GM18909 (cell line): Measurements from ENCODE around the gene PTCHD1.

Experiments used
- ATAC-seq: cut with Tn5 transposase; IDR thresholded peaks from one replicate; pipeline ENCODE4 v1.9.1; 2021; ENCODE audit warnings: mild to moderate bottlenecking; ENCODE audit not compliant: unreplicated experiment, poor library complexity

The PTCHD1 gene

GRCh38 chrX:23344238-23344903 lies 9.7 kb downstream of the PTCHD1 start:
- ATAC-seq = no peak

GRCh38 chrX:23344904-23345271 lies 10.2 kb downstream of the PTCHD1 start:
- no peak for ATAC-seq

GRCh38 chrX:23356189-23356588 lies 21.5 kb downstream of the PTCHD1 start:
- no peak for ATAC-seq

- ATAC-seq = no peak
Measured at GRCh38 chrX:23364416-23364815, 29.8 kb downstream of the PTCHD1 start.

GRCh38 chrX:23365541-23365940 lies 30.9 kb downstream of the PTCHD1 start:
- ATAC-seq = no peak

GRCh38 chrX:23366914-23367313 lies 32.3 kb downstream of the PTCHD1 start:
- no peak for ATAC-seq

DNA sequence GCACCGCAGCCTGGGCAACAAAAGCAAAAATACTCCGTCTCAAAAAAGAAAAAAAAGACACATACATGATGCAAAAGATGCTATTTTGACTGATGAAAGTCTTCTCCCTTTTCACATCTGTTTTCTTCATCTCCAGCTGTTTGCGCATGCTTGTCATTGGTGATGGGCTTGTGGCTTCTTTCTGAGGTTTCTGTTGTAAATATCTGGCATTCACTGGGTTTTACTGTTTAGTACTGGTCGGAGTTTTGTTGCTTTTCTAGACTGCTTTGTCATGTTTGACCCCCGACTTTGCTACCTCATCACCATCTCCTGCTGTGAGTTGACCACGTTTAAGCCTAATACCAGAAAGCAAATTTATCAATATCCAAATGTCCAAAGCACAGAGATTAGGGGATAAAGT lies 34.4 kb downstream of the PTCHD1 start:
- ATAC-seq = no peak

GRCh38 chrX:23372220-23372902 lies 37.7 kb downstream of the PTCHD1 start:
- no peak for ATAC-seq

DNA sequence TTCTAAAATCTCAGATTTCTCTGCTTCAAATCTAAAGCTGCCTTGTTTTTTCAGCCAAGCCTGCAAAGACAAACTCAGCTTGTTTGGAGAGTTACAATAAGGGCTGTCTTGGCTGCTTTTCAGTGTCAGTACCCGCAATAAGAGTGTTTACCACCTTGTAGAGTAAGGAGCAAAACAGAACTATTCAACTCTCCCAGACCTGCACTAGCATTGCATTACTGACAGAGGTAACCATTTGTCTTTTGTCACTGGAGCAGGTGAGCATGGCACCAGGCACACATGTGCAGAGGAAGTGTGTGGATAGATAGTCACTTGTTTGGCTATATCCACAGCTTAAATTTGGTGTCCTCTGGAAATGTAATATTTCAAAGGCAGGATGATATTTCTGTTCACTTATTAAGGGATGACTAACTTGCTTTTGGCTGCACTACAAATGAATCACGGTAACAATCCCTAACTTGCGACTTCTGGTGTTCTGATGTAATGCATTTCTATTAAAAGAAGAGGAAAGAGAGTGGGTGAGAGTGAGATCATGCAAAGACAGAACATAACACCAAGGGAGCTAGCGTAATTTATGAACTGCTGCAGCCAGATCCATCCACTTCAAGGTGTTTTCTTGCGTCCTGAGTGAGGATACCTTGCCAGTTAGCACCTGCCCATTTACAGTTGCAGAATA lies 38.6 kb downstream of the PTCHD1 start:
- ATAC-seq = no peak

GRCh38 chrX:23374291-23374690 lies 39.6 kb downstream of the PTCHD1 start:
- ATAC-seq = no peak

DNA sequence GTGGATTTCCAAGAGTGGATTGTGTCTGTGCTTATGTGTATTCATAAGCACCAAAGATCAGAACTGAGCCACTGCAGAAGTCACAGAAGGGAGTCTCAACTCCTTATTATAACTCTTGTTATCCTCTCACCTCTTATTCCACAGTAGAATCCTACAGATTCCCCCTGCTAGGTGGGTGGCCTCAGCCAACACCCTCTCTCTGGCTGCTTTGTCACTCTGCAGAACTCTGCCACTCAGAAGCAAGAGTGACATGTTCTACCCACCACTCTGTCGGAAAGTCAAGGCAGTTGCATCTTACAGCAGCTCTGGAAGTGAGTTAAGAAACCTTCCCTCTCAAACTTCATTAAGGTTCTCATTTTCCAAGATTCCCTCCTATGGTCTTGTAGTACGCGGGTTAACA lies 41.9 kb downstream of the PTCHD1 start:
- no peak for ATAC-seq

DNA sequence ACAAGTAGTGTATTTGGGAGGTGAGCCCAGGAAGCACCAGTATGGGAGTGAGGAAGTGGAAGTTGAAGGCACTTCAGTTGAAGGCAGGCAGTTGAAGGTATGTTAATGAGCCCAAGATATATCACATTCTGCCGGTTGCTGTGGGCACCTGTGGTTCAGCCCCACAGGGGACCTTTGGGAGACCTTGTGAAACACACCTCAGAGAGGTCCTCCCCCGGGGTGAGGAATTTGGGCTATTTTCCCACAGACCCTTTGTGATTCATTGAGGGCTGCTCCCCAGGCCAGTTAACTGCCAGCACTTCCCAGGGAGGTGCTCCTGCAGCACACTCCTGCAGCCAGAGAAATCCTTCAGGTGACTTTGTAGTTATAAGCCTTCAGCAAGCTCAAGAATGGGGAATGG lies 45.9 kb downstream of the PTCHD1 start:
- no peak for ATAC-seq

GRCh38 chrX:23381099-23382087 lies 46.7 kb downstream of the PTCHD1 start:
- ATAC-seq = no peak

DNA sequence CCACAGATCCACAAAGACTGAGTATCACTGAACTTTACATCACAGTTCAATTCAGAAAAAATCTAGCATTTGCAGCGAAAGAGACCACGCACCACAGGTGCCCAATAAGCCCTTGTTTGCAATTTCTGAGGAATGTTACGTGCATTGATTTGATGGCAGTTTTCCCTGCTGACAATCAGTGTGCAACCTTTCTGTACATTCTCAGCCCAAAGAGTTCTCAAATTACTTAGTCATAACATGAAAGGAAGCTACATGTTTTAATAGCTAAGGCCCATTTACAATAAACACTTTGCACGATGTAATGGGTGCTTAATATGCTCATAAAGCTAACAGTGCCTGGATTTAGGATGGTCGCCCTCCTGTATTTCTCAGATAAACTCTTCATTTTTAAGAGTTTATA lies 47.9 kb downstream of the PTCHD1 start:
- ATAC-seq = no peak

- ATAC-seq = no peak
Measured at GRCh38 chrX:23383411-23383810, 48.8 kb downstream of the PTCHD1 start.

- ATAC-seq = no peak
Measured at GRCh38 chrX:23385242-23385641, 50.6 kb downstream of the PTCHD1 start.

- no peak for ATAC-seq
Measured at GRCh38 chrX:23386260-23386659, 51.6 kb downstream of the PTCHD1 start.

- ATAC-seq = no peak
Measured at GRCh38 chrX:23386726-23387125, 52.1 kb downstream of the PTCHD1 start.

- ATAC-seq = no peak
Measured at GRCh38 chrX:23387550-23388184, 53.0 kb downstream of the PTCHD1 start.

GRCh38 chrX:23389196-23389792 lies 54.6 kb downstream of the PTCHD1 start:
- ATAC-seq = no peak
